Transverse colon (tissue), 4 donors: Measurements from ENCODE around the gene SLC4A2.

Experiments used
- CTCF ChIP-seq, 5 experiments: fragments of 200-600 bp in 3 of 5; fragments of 450-650 bp in 2 of 5; sonication (generic) in 3 of 5; IDR thresholded peaks; 1 replicate in 2 of 5; 2 replicates in 3 of 5; pipeline ENCODE4 v1.5.1; 2016 to 2017; ENCODE audit warnings: antibody characterized with exemption in 5 of 5, inconsistent platforms in 3 of 5, mild to moderate bottlenecking in 2 of 5, moderate library complexity in 1 of 5
- EP300 ChIP-seq: sonication (generic); formaldehyde crosslinking; IDR thresholded peaks from one replicate; pipeline ENCODE4 v1.6.1; 2017; ENCODE audit warnings: antibody characterized with exemption, low read depth
- POLR2A ChIP-seq: fragments of 450-650 bp; IDR thresholded peaks from one replicate; pipeline ENCODE4 v1.6.1; 2016; ENCODE audit warnings: antibody characterized with exemption, mild to moderate bottlenecking, moderate library complexity
- POLR2AphosphoS5 ChIP-seq, 3 donors: sonication (generic); formaldehyde crosslinking; IDR thresholded peaks; one replicate each; pipeline ENCODE4 v1.6.1; 2016; ENCODE audit warnings: antibody characterized with exemption in 3 of 3

GRCh38 chr7:151101621-151102396 is 42.4 kb downstream of the SLC4A2 start:
- TF ChIP-seq CTCF (IDR thresholded peaks at IDR 0.05) (no peak), EP300 (no peak), POLR2AphosphoS5 (IDR thresholded peaks at IDR 0.05) (no peak), POLR2A (no peak)
